Measurements from ENCODE around the gene CAPN11. TPM values are rescaled to one million over a fixed set of nuclear protein-coding genes. Genes with fewer than 3 reads are reported as not detected.

Gene CAPN11
- polyA plus RNA-seq, 1 experiment = 0.04 TPM

- Histone ChIP-seq H3K36me3 (ENCODE audit: control insufficient read depth, insufficient read depth, low read length) (no peaks in the 10 kb centered on the region), H3K4me3 (ENCODE audit: low read depth, low read length) (no peak within 1 kb of the TSS), H3K27me3 (ENCODE audit: control insufficient read depth, insufficient read depth, low read length) (peaks cover 6% of the 10 kb centered on the region)
- no peak for TF ChIP-seq CTCF (IDR thresholded peaks at IDR 0.05; ENCODE audit: insufficient read depth, low read depth, low read length)
- ChIA-PET CTCF (interaction anchor here (1.5 kb wide), 1 partner anchor 18 kb away, joined by 4 read pairs; no protein-coding TSS in a partner anchor), POLR2A (no interaction called here)
- DNase-seq (ENCODE audit: low read depth) = no peak
Observed at GRCh38 chr6:44216677-44217331, 58.2 kb downstream of the CAPN11 start, which contains the start of gene MYMX. MYMX (plus strand) TSS chr6:44216926; CDS start chr6:44217472, 546 bp downstream.

- ChIA-PET POLR2A (no interaction called here), CTCF (interaction anchor here (1.5 kb wide), 1 partner anchor 17 kb away, joined by 4 read pairs; no protein-coding TSS in a partner anchor)
- Histone ChIP-seq H3K36me3 (ENCODE audit: control insufficient read depth, insufficient read depth, low read length) (no peaks in the 10 kb centered on the region), H3K27me3 (ENCODE audit: control insufficient read depth, insufficient read depth, low read length) (peaks cover 6% of the 10 kb centered on the region), H3K4me3 (ENCODE audit: low read depth, low read length) (no peak overlapping the region)
- no peak for DNase-seq (ENCODE audit: low read depth)
- TF ChIP-seq CTCF (IDR thresholded peaks at IDR 0.05; ENCODE audit: insufficient read depth, low read depth, low read length) = no peak
Observed at GRCh38 chr6:44217332-44218143, 58.9 kb downstream of the CAPN11 start.

GRCh38 chr6:44219053-44219814 lies 60.6 kb downstream of the CAPN11 start:
- TF ChIP-seq CTCF (IDR thresholded peaks at IDR 0.05; ENCODE audit: insufficient read depth, low read depth, low read length) = no peak
- Histone ChIP-seq H3K36me3 (ENCODE audit: control insufficient read depth, insufficient read depth, low read length) (no peaks in the 10 kb centered on the region), H3K27me3 (ENCODE audit: control insufficient read depth, insufficient read depth, low read length) (peaks cover 6% of the 10 kb centered on the region; the same call in 1 of the 2 replicates), H3K4me3 (ENCODE audit: low read depth, low read length) (peak overlapping the region; percentile 43)
- CTCF ChIA-PET = interaction anchor here (0.7 to 6.8 kb wide), 5 partner anchors 9 to 154 kb away, joined by 3 to 89 read pairs (median 3); no protein-coding TSS in a partner anchor
- DNase-seq (ENCODE audit: low read depth) = no peak
- POLR2A ChIA-PET = no interaction called here

- DNase-seq (ENCODE audit: low read depth) = no peak
- POLR2A ChIA-PET = no interaction called here
- Histone ChIP-seq H3K36me3 (ENCODE audit: control insufficient read depth, insufficient read depth, low read length) (no peaks in the 10 kb centered on the region), H3K27me3 (ENCODE audit: control insufficient read depth, insufficient read depth, low read length) (peaks cover 3% of the 10 kb centered on the region; the same call in 1 of the 2 replicates), H3K4me3 (ENCODE audit: low read depth, low read length) (peak overlapping the region; percentile 43)
- CTCF ChIA-PET = interaction anchor here (1.5 to 6.8 kb wide), 2 partner anchors 9 to 15 kb away, joined by 5 to 89 read pairs; no protein-coding TSS in a partner anchor
- TF ChIP-seq CTCF (IDR thresholded peaks at IDR 0.05; ENCODE audit: insufficient read depth, low read depth, low read length) = no peak
Observed at GRCh38 chr6:44219815-44220784, 61.5 kb downstream of the CAPN11 start.
